Esophagus mucosa (tissue), 1 donor: ENCODE measurements around the gene PPIF. TPM values are rescaled to one million over a fixed set of nuclear protein-coding genes. Genes with fewer than 3 reads are reported as not detected.
"Not testable (repeated sequence)": the region's sequence is repeated elsewhere in the genome, so short reads cannot be mapped to it uniquely, and the experiment has no call there.

ENCODE experiments used
- ATAC-seq: fragments of 200-7000 bp; cut with Tn5 transposase; one replicate; pipeline ENCODE4 v1.9.1; 2020
- total RNA-seq: library from RNA; stranded (reverse); gene quantifications from one replicate; pipeline ENCODE4 v1.2.4, GENCODE V29; 2023
- donor health status: DM: yes; HTN: yes; CAD: no.

The PPIF gene
- total RNA-seq, 1 donor from 2014 or later: 77.8 TPM

GRCh38 chr10:79331709-79332108 lies 15.6 kb upstream of the PPIF start:
- ATAC-seq: peak; percentile 61

GRCh38 chr10:79332610-79333315 lies 14.5 kb upstream of the PPIF start:
- not testable (repeated sequence) for ATAC-seq

GRCh38 chr10:79333513-79333912 lies 13.8 kb upstream of the PPIF start:
- peak; percentile 2 for ATAC-seq

- ATAC-seq: no peak
Measured at GRCh38 chr10:79334573-79334972, 12.7 kb upstream of the PPIF start.

- no peak for ATAC-seq
Measured at GRCh38 chr10:79335094-79335469, 12.2 kb upstream of the PPIF start.

- no peak for ATAC-seq
Measured at GRCh38 chr10:79335470-79336235, 11.6 kb upstream of the PPIF start.

GRCh38 chr10:79336276-79336675 lies 11.0 kb upstream of the PPIF start:
- ATAC-seq: no peak

GRCh38 chr10:79336739-79337138 lies 10.5 kb upstream of the PPIF start:
- ATAC-seq: no peak

- ATAC-seq: peak; percentile 22
Measured at GRCh38 chr10:79337783-79338469, 9.3 kb upstream of the PPIF start.

GRCh38 chr10:79339266-79339665 lies 8.0 kb upstream of the PPIF start:
- no peak for ATAC-seq

GRCh38 chr10:79340646-79341244 lies 6.5 kb upstream of the PPIF start:
- no peak for ATAC-seq

- ATAC-seq: no peak
Measured at GRCh38 chr10:79342295-79342761, 4.9 kb upstream of the PPIF start.

GRCh38 chr10:79342811-79343561 lies 4.3 kb upstream of the PPIF start:
- ATAC-seq: peak; percentile 52

- peak; percentile 74 for ATAC-seq
Measured at GRCh38 chr10:79344502-79345195, 2.6 kb upstream of the PPIF start.

- ATAC-seq: no peak
Measured at GRCh38 chr10:79345241-79346011, 1.8 kb upstream of the PPIF start.

GRCh38 chr10:79346012-79346340 lies 1.3 kb upstream of the PPIF start:
- ATAC-seq: no peak

- ATAC-seq: no peak
Measured at GRCh38 chr10:79346388-79347225, 662 bp upstream of the PPIF start.

GRCh38 chr10:79347894-79348639 lies 798 bp downstream of the PPIF start:
- peak; percentile 51 for ATAC-seq

GRCh38 chr10:79348640-79348988 lies 1.3 kb downstream of the PPIF start:
- no peak for ATAC-seq
